HL-60 (cell line): ENCODE results near the gene LGALS3.

Source experiments
- GABPA ChIP-seq: IDR thresholded peaks from 2 replicates; pipeline ENCODE4 v1.6.1; 2012; ENCODE audit warnings: low read depth
- POLR2AphosphoS5 ChIP-seq: IDR thresholded peaks from 2 replicates; pipeline ENCODE4 v1.6.1; 2012; ENCODE audit warnings: low read depth
- TF ChIP-seq, protein P1 (sequence below): IDR thresholded peaks from one replicate; pipeline ENCODE4 v1.5.1; 2011; ENCODE audit warnings: low read length, control low read depth, inconsistent platforms; ENCODE audit not compliant: insufficient read depth
- TF ChIP-seq, protein P2 (sequence below): IDR thresholded peaks from 2 replicates; pipeline ENCODE4 v1.6.1; 2012; ENCODE audit warnings: low read depth; ENCODE audit not compliant: insufficient replicate concordance

DNA sequence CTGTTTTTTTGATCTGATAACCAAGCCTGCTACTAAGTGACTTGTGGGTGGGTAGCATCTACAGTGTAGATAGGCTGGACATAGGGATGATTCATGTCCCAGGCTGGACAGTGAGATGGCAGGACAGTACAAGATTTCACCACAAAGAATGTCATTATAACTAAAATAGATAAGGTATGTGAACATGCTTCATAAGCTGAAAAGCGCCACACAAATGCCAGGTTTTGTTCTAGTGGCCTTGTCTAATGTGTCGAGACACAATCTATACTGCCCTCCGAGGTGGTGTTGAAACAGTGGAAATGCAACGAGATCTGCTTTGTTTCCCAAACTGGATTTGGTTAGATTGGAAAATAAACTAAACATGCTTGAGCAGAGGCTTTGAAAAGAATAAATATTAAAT lies 4.4 kb downstream of the LGALS3 start:
- TF ChIP-seq, protein P1, sequence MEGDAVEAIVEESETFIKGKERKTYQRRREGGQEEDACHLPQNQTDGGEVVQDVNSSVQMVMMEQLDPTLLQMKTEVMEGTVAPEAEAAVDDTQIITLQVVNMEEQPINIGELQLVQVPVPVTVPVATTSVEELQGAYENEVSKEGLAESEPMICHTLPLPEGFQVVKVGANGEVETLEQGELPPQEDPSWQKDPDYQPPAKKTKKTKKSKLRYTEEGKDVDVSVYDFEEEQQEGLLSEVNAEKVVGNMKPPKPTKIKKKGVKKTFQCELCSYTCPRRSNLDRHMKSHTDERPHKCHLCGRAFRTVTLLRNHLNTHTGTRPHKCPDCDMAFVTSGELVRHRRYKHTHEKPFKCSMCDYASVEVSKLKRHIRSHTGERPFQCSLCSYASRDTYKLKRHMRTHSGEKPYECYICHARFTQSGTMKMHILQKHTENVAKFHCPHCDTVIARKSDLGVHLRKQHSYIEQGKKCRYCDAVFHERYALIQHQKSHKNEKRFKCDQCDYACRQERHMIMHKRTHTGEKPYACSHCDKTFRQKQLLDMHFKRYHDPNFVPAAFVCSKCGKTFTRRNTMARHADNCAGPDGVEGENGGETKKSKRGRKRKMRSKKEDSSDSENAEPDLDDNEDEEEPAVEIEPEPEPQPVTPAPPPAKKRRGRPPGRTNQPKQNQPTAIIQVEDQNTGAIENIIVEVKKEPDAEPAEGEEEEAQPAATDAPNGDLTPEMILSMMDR: no peak
- TF ChIP-seq, protein P2, sequence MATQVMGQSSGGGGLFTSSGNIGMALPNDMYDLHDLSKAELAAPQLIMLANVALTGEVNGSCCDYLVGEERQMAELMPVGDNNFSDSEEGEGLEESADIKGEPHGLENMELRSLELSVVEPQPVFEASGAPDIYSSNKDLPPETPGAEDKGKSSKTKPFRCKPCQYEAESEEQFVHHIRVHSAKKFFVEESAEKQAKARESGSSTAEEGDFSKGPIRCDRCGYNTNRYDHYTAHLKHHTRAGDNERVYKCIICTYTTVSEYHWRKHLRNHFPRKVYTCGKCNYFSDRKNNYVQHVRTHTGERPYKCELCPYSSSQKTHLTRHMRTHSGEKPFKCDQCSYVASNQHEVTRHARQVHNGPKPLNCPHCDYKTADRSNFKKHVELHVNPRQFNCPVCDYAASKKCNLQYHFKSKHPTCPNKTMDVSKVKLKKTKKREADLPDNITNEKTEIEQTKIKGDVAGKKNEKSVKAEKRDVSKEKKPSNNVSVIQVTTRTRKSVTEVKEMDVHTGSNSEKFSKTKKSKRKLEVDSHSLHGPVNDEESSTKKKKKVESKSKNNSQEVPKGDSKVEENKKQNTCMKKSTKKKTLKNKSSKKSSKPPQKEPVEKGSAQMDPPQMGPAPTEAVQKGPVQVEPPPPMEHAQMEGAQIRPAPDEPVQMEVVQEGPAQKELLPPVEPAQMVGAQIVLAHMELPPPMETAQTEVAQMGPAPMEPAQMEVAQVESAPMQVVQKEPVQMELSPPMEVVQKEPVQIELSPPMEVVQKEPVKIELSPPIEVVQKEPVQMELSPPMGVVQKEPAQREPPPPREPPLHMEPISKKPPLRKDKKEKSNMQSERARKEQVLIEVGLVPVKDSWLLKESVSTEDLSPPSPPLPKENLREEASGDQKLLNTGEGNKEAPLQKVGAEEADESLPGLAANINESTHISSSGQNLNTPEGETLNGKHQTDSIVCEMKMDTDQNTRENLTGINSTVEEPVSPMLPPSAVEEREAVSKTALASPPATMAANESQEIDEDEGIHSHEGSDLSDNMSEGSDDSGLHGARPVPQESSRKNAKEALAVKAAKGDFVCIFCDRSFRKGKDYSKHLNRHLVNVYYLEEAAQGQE: no peak
- no peak for TF ChIP-seq POLR2AphosphoS5
- no peak for TF ChIP-seq GABPA
